Skin of body (tissue), 2 donors: ENCODE data around the gene CELF4. TPM values are rescaled to one million over a fixed set of nuclear protein-coding genes. Genes with fewer than 3 reads are reported as not detected.
A peak's percentile ranks its signal among the peaks of the same experiment; 100 is the strongest.

Experiments used
- DNase-seq: peaks from one replicate; lab custom pipeline; 2025; lab: John Stamatoyannopoulos, UW
- total RNA-seq: library from RNA; depleted of rRNA; stranded (reverse); fragments of >200 nt; gene quantifications from one replicate; pipeline ENCODE4 v1.2.3, GENCODE V29; 2014

CELF4 gene
- total RNA-seq, 1 donor from 2014 or later = 0.69 TPM

GRCh38 chr18:37327063-37327577 is 238.5 kb downstream of the CELF4 start:
- DNase-seq = no peak

DNA sequence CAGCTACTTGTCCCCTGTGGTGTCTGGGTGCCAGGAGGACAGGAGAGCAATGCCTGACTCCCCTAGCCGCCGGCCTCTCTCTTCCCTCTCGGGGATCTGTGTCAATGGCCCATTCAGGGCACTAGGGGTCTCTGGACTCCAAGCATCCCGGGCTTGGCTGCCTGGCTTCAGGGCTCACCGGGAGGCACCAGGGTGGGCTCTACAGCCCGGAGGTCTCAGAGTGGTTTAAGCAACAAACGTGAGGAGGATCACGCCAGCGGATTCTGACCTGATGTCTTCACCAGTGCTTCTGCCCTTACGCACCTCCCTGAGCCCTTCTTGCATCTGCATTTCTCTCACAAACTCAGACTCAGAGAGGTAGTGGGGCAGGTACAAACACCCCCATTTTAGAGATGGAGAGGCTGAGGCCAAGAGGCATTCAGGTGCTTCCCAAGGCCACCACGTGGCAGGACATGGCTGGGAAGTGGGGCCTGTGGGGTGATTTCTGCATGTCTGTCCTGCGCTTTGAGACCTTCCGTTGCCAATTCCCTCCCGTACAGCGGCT is 243.0 kb downstream of the CELF4 start:
- DNase-seq = no peak

- no peak for DNase-seq
Measured at GRCh38 chr18:37321582-37322491, 243.8 kb downstream of the CELF4 start.

DNA sequence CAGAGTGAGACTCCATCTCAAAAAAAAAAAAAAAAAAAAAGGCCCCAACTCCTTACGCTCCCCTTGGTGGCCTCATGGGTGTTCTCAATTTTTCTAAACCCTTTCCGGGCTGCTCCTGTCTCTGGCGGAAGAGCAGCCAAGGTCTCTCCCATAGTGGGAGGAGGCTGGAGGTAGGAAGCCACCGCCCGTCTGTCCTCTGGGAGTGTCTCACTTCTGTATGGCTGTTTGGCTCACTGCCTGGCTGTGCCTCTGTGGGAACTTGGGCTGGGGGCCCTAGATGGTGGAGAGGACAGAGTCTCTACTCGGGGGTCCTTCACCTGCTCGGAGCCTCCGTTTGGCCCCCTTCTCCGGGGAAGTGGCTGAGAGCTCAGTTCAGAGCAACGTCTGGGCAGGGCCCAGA is 245.3 kb downstream of the CELF4 start:
- DNase-seq = no peak

- no peak for DNase-seq
Measured at GRCh38 chr18:37318360-37319355, 246.9 kb downstream of the CELF4 start.

GRCh38 chr18:37317486-37317885 is 248.1 kb downstream of the CELF4 start:
- DNase-seq = no peak

- no peak for DNase-seq
Measured at GRCh38 chr18:37316468-37316867, 249.1 kb downstream of the CELF4 start.

DNA sequence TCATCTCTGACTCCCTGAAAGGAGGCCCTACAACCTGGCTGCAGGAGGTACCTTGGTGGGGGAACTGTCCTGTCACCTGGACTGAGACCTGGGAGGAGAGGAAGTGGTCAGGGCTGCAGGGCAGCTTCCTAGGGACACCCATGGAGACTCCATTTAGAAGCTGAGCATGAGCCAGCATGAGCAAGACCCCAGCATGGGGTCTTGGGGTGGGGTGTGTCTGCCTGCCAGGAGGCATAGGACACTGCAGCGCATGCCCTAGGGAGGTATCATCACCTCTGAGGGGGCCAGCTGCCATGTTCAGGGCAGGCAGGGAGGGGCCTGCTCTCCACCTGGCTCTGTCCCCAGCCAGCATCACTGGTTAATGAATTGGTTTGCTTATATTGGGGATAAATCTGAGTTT is 249.7 kb downstream of the CELF4 start:
- DNase-seq = no peak

GRCh38 chr18:37314534-37314933 is 251.1 kb downstream of the CELF4 start:
- no peak for DNase-seq

- DNase-seq = no peak
Measured at GRCh38 chr18:37313624-37314023, 252.0 kb downstream of the CELF4 start.

DNA sequence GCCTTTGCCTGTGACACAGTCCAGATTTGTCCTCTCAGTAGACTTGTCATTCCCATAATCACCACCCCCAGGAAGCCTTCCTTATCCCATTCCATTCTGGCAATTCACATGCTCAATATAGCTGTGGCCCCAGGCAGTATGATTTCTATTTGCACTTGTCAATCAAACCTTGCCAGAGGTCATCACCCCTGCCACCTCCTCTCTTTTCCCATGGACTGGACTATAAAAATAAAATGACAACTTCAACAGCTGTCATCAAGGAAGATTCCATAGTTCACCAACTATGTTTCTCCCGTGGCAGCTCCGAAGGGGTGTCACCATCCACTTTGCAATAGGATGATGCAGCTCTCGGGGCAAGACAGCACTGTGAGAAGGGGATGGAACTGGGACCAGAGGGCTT is 255.7 kb downstream of the CELF4 start:
- no peak for DNase-seq

DNA sequence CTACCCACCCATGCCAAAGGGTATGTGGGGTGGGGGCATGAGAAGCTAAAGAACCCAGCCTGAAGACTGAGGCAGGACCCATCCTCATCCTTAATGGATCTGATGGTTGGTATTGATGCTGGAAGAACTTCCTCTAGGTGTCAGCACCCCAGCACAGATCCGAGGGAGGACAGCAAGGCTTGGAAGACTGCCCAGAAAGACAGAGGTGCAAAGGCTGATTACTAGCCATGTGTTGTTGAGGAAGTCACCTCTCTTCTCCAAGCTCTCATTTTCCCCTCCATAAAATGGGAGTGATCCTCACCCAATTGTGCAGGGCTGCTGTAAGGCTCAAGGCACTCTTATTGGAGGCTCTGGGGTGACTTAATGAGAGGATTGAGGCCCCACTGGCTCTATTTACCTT is 256.5 kb downstream of the CELF4 start:
- DNase-seq = no peak

DNA sequence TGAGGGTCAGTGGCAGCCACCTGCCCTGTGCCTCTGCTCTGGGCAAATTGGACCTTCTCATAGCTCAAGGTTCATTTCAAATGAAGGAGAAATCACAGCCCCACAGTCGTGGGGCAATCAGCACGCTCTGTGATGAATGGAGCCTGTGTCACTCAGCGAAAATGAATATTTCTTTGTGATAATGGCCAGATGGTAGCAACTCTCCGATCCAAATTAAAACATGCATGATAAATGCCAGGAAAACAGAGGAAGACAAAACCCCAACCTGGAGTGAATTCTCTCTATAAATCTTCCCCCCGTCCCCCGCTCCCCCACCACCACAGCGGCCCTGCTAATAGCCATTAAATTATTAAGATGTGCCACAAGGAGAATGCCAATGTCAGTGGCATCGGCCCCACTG is 258.4 kb downstream of the CELF4 start:
- DNase-seq = no peak

GRCh38 chr18:37306432-37306831 is 259.2 kb downstream of the CELF4 start:
- no peak for DNase-seq

GRCh38 chr18:37305066-37305465 is 260.5 kb downstream of the CELF4 start:
- no peak for DNase-seq

DNA sequence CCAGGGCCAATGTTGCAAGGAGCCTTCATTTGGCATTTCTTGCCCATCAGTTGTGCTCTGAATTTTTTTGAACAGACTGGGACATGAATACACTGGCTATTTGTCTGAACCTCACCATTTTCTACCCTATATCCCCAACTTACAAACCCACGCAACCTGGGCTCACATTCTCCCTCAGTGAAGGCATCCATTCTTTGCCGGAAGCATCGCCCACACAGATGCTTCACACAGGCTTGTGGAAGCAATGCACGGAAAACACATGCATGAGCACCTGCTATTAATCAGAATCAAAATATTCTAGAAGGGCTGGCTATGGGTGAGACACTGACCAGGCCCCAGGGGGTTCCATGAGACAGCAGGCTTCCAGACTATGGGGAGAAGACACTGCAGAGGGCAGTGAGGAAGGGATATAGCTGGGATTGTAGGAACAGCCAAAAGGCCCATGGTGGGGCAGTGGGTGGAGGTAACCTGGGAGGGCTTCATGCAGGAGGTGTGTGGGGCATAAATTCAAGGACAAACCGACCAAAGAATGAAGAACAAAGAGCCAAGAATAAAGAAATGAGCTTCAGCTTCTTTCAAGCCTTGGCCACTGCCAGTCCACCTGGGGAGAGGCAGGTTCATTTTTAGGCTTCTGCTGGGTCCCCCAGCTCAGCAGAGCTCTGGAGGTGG is 261.5 kb downstream of the CELF4 start:
- no peak for DNase-seq

GRCh38 chr18:37303009-37303408 is 262.6 kb downstream of the CELF4 start:
- no peak for DNase-seq

GRCh38 chr18:37302519-37302918 is 263.1 kb downstream of the CELF4 start:
- DNase-seq = no peak

DNA sequence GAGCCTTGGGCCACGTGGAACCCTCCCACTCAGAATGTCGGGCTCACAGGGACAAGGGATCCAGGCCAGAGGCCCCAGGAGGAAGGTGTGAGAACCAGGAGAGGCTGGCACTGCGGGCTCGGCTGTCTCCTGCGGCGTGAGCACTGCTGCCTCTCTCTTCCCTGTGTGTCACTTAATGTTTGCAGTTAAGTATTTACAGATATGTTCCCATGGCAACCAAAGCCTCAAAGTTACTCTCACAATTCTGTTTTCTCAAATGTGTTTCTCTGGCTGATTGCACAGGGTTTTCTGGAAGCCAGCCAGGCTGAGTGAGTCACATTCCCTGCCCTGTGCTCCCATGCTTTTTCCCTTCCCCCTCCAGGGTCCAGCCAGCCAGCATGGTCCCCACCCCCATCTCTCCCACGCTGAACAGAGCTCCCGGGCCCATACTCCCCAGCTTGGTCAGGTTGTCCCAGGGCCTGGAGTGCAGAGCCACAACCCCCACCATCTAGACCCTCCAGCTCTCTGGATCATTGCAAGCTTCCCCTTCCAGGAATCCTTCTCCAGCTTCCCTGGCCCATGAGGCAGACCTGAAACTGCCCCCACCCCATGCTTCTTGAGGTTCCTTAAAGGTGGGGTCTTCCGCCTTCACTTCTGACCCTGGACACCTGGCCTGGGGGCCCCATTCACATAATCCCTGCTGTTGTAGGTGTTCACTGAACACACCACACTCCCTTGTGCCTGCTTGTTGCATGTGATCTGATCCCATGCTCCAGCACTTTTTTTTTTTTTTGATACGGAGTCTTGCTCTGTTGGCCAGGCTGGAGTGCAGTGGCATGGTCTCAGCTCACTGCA is 265.9 kb downstream of the CELF4 start:
- DNase-seq = peak; percentile 97

GRCh38 chr18:37298816-37299215 is 266.8 kb downstream of the CELF4 start:
- no peak for DNase-seq
